GM06990 (cell line): ENCODE results near the gene LRRC9.

Experiments
- DNase-seq: peaks from one replicate; pipeline ENCODE4 v3.0.0-alpha.2; 2011; ENCODE audit not compliant: insufficient read length; ENCODE audit errors: extremely low read depth
- H3K27me3 ChIP-seq: replicated peaks from 2 replicates; pipeline ENCODE4 v1.6.0; 2011; ENCODE audit warnings: low read length; ENCODE audit not compliant: control insufficient read depth, insufficient read depth
- H3K36me3 ChIP-seq: 2 replicates; pipeline ENCODE4 v1.5.1; 2011; ENCODE audit warnings: low read length; ENCODE audit not compliant: control insufficient read depth, insufficient read depth
- H3K4me3 ChIP-seq: replicated peaks from 2 replicates; pipeline ENCODE4 v1.5.1; 2011; ENCODE audit warnings: low read depth, mild to moderate bottlenecking, control low read depth, low read length
- TF ChIP-seq, protein P1 (sequence below): IDR thresholded peaks from 2 replicates; pipeline ENCODE4 v1.5.1; 2011; ENCODE audit warnings: low read length, control low read depth, mild to moderate bottlenecking, inconsistent platforms; ENCODE audit not compliant: insufficient read depth, poor library complexity, severe bottlenecking

LRRC9 gene

DNA sequence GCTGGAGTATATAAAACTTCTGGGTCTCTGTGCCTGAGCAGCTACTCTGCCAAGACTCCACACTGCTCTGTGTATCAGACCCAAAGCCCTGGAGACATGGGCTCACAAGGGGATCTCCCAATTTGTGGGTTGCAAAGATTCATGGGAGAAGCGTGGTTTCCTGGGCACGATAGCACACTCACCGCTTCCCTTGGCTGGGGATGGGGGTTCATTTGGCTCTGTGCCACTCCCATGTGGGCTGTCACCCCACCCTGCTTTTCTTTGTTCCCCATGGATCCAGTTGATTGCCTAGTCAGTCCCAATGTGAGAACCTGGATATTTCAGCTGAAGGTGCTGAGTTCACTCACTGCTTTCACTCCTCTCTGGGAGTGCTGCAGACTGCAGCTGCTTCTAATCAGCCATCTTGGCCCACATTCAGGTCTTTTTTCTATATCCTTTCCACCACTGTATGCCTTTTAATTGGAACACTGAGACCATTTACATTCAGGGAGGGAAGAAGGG, 131.8 kb downstream of the LRRC9 start:
- TF ChIP-seq, protein P1, sequence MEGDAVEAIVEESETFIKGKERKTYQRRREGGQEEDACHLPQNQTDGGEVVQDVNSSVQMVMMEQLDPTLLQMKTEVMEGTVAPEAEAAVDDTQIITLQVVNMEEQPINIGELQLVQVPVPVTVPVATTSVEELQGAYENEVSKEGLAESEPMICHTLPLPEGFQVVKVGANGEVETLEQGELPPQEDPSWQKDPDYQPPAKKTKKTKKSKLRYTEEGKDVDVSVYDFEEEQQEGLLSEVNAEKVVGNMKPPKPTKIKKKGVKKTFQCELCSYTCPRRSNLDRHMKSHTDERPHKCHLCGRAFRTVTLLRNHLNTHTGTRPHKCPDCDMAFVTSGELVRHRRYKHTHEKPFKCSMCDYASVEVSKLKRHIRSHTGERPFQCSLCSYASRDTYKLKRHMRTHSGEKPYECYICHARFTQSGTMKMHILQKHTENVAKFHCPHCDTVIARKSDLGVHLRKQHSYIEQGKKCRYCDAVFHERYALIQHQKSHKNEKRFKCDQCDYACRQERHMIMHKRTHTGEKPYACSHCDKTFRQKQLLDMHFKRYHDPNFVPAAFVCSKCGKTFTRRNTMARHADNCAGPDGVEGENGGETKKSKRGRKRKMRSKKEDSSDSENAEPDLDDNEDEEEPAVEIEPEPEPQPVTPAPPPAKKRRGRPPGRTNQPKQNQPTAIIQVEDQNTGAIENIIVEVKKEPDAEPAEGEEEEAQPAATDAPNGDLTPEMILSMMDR, result no peak
- Histone ChIP-seq H3K27me3 (no peaks in the 10 kb centered on the region), H3K4me3 (no peak overlapping the region), H3K36me3 (no peaks in the 10 kb centered on the region)
- no peak for DNase-seq

DNA sequence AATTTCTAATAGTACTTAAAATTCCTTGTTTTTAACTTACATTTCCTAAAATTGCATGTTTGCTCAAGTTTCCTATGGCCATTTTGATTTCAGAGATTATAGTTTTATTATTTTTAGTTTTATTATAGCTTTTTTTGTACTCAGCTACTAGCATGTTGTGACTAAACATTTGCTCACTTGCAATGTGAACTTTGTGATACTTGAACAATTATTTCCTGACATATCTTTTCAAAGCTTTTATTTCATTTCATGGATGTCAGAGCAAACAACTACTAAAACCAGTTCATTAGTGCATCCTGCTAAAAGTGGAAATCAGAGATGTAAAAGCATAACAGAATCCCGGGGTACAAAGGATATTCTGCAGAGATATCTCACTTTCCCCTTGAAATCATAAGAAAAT, 138.1 kb downstream of the LRRC9 start:
- Histone ChIP-seq H3K4me3 (no peak overlapping the region), H3K36me3 (no peaks in the 10 kb centered on the region), H3K27me3 (no peaks in the 10 kb centered on the region)
- no peak for DNase-seq
- TF ChIP-seq, protein P1, result no peak

DNA sequence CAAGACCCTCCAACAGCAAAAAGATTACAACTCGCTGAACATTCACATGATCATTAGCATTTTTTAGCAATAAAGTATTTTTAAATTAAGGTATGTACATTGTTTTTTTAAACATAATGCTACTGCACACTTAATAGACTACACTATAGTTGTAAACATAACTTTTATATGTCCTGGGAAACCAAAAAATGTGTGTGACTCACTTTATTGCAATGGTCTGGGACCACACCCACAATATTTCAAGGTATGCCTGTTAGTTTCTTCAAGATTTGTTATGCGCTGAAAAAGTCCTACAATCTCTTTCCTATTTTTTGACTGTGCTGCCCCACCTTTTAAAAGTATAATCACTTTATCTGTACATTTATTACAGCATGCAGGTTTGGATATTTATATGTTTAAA, 141.4 kb downstream of the LRRC9 start:
- no peak overlapping the region for H3K4me3 ChIP-seq
- no peak for DNase-seq
- H3K27me3 ChIP-seq, result no peaks in the 10 kb centered on the region
- H3K36me3 ChIP-seq, result no peaks in the 10 kb centered on the region
- TF ChIP-seq, protein P1, result no peak

DNA sequence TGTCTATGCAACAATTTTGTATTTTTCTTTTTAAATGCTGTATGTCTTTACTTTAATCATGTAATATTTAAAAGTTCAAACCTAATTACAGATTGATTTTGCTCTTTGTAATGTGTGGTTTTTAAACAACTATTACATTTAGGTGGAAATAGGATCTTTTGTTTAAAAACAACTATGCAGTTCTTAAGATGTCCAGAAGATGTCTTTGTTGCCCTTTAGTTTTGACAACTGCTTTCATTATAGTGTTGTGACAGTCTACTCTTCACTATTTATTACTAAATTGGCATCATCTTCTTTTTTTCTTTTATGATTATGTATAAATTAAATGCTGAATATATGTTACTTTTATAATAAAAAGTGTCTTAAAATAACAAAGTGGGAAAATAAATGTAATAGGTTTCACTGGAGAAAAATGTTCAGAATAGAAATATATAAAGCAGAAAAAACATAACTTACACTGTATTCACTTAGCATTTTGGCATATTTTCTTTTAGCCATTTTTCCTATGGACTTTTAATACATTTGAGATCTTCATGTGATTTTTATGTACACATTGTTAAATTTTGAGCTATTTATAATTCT, 144.6 kb downstream of the LRRC9 start:
- Histone ChIP-seq H3K4me3 (no peak overlapping the region), H3K27me3 (no peaks in the 10 kb centered on the region), H3K36me3 (no peaks in the 10 kb centered on the region)
- DNase-seq, result peak; percentile 17
- TF ChIP-seq, protein P1, result peak; percentile 34

DNA sequence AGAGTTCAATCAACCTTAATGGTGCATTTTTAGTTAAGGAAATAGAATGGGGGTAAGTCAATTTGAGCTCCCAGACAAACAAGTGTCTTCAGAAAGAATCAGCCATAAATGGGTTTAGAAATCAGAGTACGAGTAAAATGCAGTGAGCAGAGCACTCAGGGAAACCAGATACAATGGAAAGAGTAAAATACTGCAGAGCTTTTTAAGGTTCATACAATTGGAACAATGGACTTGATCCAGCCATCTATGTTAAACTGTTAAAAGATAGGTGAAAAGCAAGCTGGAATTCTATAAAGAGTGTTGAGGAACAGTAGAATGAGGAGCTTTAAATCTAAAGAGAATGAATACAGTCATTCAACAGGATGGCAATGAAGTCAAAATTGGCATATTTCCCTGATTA, 147.9 kb downstream of the LRRC9 start:
- no peaks in the 10 kb centered on the region for H3K36me3 ChIP-seq
- DNase-seq, result no peak
- no peaks in the 10 kb centered on the region for H3K27me3 ChIP-seq
- H3K4me3 ChIP-seq, result no peak overlapping the region
- TF ChIP-seq, protein P1, result no peak

DNA sequence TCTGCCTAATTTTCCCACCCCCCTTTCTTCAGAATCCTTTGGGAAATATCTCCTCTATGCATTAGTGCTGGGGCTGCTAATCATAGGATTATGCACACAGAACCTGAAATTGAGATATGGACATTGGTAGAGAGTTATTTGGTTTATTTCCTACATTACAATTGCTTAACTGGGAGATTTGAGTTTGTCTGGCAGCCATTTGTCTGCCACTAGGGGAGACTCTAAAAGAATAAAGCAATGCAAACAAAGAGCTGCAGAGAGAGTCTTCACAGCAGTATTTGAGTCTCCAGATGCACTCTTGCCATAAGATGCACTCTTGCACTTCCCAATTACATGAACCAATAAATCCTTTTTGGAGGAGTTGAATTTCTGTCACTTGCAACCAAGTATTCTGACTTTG, 159.8 kb downstream of the LRRC9 start:
- DNase-seq, result no peak

More for the DNA sequence above, 159.8 kb downstream of the LRRC9 start:
- Histone ChIP-seq H3K36me3 (no peaks in the 10 kb centered on the region), H3K4me3 (no peak overlapping the region), H3K27me3 (no peaks in the 10 kb centered on the region)
- TF ChIP-seq, protein P1, result peak; percentile 14
